ENCODE results near the gene ADAM10. TPM values are rescaled to one million over a fixed set of nuclear protein-coding genes. Genes with fewer than 3 reads are reported as not detected.

Gene ADAM10
- total and polyA plus RNA-seq, 2 donors (not counting 1 experiment from before 2014, with no cell fraction given) = 18.8 to 138 TPM

- peak overlapping the region; percentile 99 for H3K4me3 Mint-ChIP-seq
- H3K27ac ChIP-seq (ENCODE audit: low read length in 2 of 2) = peak overlapping the region; percentile 33 to 86
- peak overlapping the region; percentile 87 for H3K4me2 ChIP-seq (replicated peaks; ENCODE audit: low read depth, low read length, poor library complexity, severe bottlenecking)
- peaks cover 63% of the 10 kb centered on the region for H3K79me2 ChIP-seq (ENCODE audit: control insufficient read depth, insufficient read depth, low read length)
- peak overlapping the region; percentile 97 for H3K27ac Mint-ChIP-seq
- ATAC-seq (ENCODE audit: low read depth) = no peak
- peak overlapping the region; percentile 84 for H3K9ac ChIP-seq (ENCODE audit: low read length)
- intact Hi-C loops (cut with micrococcal nuclease) = loop anchor here (2.0 to 5.0 kb wide), 3 partner anchors 36 to 941 kb away; partner anchors contain the start of gene BNIP2
- peak; percentile 59 for DNase-seq
- no peaks in the 10 kb centered on the region for H3K27me3 ChIP-seq (replicated peaks in 1 of 4; ENCODE audit: control extremely low read depth in 1 of 4, control insufficient read depth in 3 of 4, insufficient read depth in 4 of 4, low read length in 3 of 4)
- no peaks in the 10 kb centered on the region for H3K36me3 ChIP-seq (replicated peaks in 1 of 2; ENCODE audit: control extremely low read depth in 1 of 2, control insufficient read depth in 1 of 2, extremely low read depth in 1 of 2, insufficient read depth in 2 of 2, low read length in 1 of 2)
- peaks cover 46% of the 10 kb centered on the region for H3K4me1 Mint-ChIP-seq
- WGBS (ENCODE audit: insufficient coverage) = 9% methylated on average over 9 of the region's 14 CpGs
- peak overlapping the region; percentile 92 for H2AFZ ChIP-seq (ENCODE audit: insufficient read depth, low read depth, low read length, poor library complexity, severe bottlenecking)
- no peaks in the 10 kb centered on the region for H3K27me3 Mint-ChIP-seq
- H3K4me1 ChIP-seq (ENCODE audit: control insufficient read depth in 2 of 2, insufficient read depth in 2 of 2, low read length in 2 of 2) = peaks cover 12 to 27% of the 10 kb centered on the region in 2 donors
- H3K9me3 ChIP-seq (ENCODE audit: control extremely low read depth in 1 of 3, control insufficient read depth in 2 of 3, insufficient read depth in 1 of 3, low read length in 2 of 3) = no peaks in the 10 kb centered on the region
- ChIA-PET POLR2A (interaction anchor here (3.3 kb wide), 1 partner anchor 22 kb away, joined by 55 read pairs; the partner anchor contains the start of gene MINDY2), CTCF (interaction anchor here (1.1 to 2.2 kb wide), 3 partner anchors 22 to 25 kb away, joined by 3 to 11 read pairs (median 7); partner anchors contain the start of gene MINDY2)
- H3K9me3 Mint-ChIP-seq (ENCODE audit: insufficient read depth) = no peaks in the 10 kb centered on the region
- peaks cover 30% of the 10 kb centered on the region for H4K20me1 ChIP-seq (ENCODE audit: control insufficient read depth, insufficient read depth, low read length, poor library complexity, severe bottlenecking)
- H3K4me3 ChIP-seq (ENCODE audit: control extremely low read depth in 1 of 5, extremely low read depth in 1 of 5, insufficient read depth in 1 of 5, low read depth in 2 of 5, low read length in 4 of 5) = peak overlapping the region; percentile 87 to 99 (median 99)
- no peak for TF ChIP-seq EZH2 (IDR thresholded peaks at IDR 0.05; ENCODE audit: borderline replicate concordance, insufficient read depth, low read depth, low read length, poor library complexity, severe bottlenecking)
- no peak for TF ChIP-seq CTCF (IDR thresholded peaks at IDR 0.05)
Observed at GRCh38 chr15:58748040-58748851, 1.3 kb downstream of the ADAM10 start.

- intact Hi-C loops (cut with micrococcal nuclease) = loop anchor here (5.0 kb wide), 1 partner anchor 34 kb away; no protein-coding TSS in a partner anchor
Observed at GRCh38 chr15:58746174-58746573, 3.3 kb downstream of the ADAM10 start.

More at GRCh38 chr15:58746174-58746573, 3.3 kb downstream of the ADAM10 start:
- Mint-ChIP-seq H3K27me3 (no peaks in the 10 kb centered on the region), H3K4me1 (peaks cover 66% of the 10 kb centered on the region), H3K27ac (no peak overlapping the region), H3K9me3 (ENCODE audit: insufficient read depth) (no peaks in the 10 kb centered on the region), H3K4me3 (no peak overlapping the region)
- Histone ChIP-seq H3K27me3 (replicated peaks in 1 of 4; ENCODE audit: control extremely low read depth in 1 of 4, control insufficient read depth in 3 of 4, insufficient read depth in 4 of 4, low read length in 3 of 4) (no peaks in the 10 kb centered on the region), H3K9me3 (ENCODE audit: control extremely low read depth in 1 of 3, control insufficient read depth in 2 of 3, insufficient read depth in 1 of 3, low read length in 2 of 3) (no peaks in the 10 kb centered on the region), H3K27ac (ENCODE audit: low read length in 2 of 2) (no peak overlapping the region), H2AFZ (ENCODE audit: insufficient read depth, low read depth, low read length, poor library complexity, severe bottlenecking) (no peak overlapping the region), H3K4me1 (ENCODE audit: control insufficient read depth in 2 of 2, insufficient read depth in 2 of 2, low read length in 2 of 2) (peaks cover 15 to 29% of the 10 kb centered on the region in 2 donors), H3K9ac (ENCODE audit: low read length) (no peak overlapping the region), H3K4me3 (ENCODE audit: control extremely low read depth in 1 of 5, extremely low read depth in 1 of 5, insufficient read depth in 1 of 5, low read depth in 2 of 5, low read length in 4 of 5) (no peak overlapping the region), H3K79me2 (ENCODE audit: control insufficient read depth, insufficient read depth, low read length) (peaks cover 84% of the 10 kb centered on the region), H4K20me1 (ENCODE audit: control insufficient read depth, insufficient read depth, low read length, poor library complexity, severe bottlenecking) (peaks cover 36% of the 10 kb centered on the region), H3K36me3 (replicated peaks in 1 of 2; ENCODE audit: control extremely low read depth in 1 of 2, control insufficient read depth in 1 of 2, extremely low read depth in 1 of 2, insufficient read depth in 2 of 2, low read length in 1 of 2) (no peaks in the 10 kb centered on the region), H3K4me2 (replicated peaks; ENCODE audit: low read depth, low read length, poor library complexity, severe bottlenecking) (peak overlapping the region; percentile 4)
- no CpG with 5 or more reads among the region's 1 CpG for WGBS (ENCODE audit: insufficient coverage)
- ChIA-PET POLR2A (interaction anchor here (0.6 kb wide), 1 partner anchor 196 kb away, joined by 4 read pairs; no protein-coding TSS in a partner anchor), CTCF (interaction anchor here (1.0 kb wide), 1 partner anchor 25 kb away, joined by 3 read pairs; the partner anchor contains the start of gene MINDY2)
- TF ChIP-seq EZH2 (IDR thresholded peaks at IDR 0.05; ENCODE audit: borderline replicate concordance, insufficient read depth, low read depth, low read length, poor library complexity, severe bottlenecking) = no peak
- no peak for TF ChIP-seq CTCF (IDR thresholded peaks at IDR 0.05)
- ATAC-seq (ENCODE audit: low read depth) = no peak
- DNase-seq = no peak
